ENCODE results near the gene SYNJ2. TPM values are rescaled to one million over a fixed set of nuclear protein-coding genes. Genes with fewer than 3 reads are reported as not detected.

Gene SYNJ2
- total RNA-seq, 1 donor from 2014 or later: 12.3 TPM

- H3K4me3 ChIP-seq: no peak overlapping the region
- H3K36me3 ChIP-seq: peaks cover 95% of the 10 kb centered on the region
- no peaks in the 10 kb centered on the region for H3K4me1 ChIP-seq
- no peaks in the 10 kb centered on the region for H3K27me3 ChIP-seq (ENCODE audit: low read depth)
- no peak overlapping the region for H3K27ac ChIP-seq (replicated peaks)
- intact Hi-C loops (cut with micrococcal nuclease): no loop called here
- DNase-seq: no peak
- no peak for TF ChIP-seq CTCF (IDR thresholded peaks at IDR 0.05; ENCODE audit: borderline replicate concordance)
- no peaks in the 10 kb centered on the region for H3K9me3 ChIP-seq (replicated peaks)
Measured at GRCh38 chr6:158081657-158081935, 99.9 kb downstream of the SYNJ2 start.

GRCh38 chr6:158083455-158084325, 102.0 kb downstream of the SYNJ2 start:
- no peak for TF ChIP-seq CTCF (IDR thresholded peaks at IDR 0.05; ENCODE audit: borderline replicate concordance)
- Histone ChIP-seq H3K27ac (replicated peaks) (no peak overlapping the region), H3K4me1 (peaks cover 12% of the 10 kb centered on the region), H3K27me3 (ENCODE audit: low read depth) (no peaks in the 10 kb centered on the region), H3K9me3 (replicated peaks) (no peaks in the 10 kb centered on the region), H3K4me3 (no peak overlapping the region), H3K36me3 (peaks cover 85% of the 10 kb centered on the region)
- intact Hi-C loops (cut with micrococcal nuclease): no loop called here
- DNase-seq: no peak

DNA sequence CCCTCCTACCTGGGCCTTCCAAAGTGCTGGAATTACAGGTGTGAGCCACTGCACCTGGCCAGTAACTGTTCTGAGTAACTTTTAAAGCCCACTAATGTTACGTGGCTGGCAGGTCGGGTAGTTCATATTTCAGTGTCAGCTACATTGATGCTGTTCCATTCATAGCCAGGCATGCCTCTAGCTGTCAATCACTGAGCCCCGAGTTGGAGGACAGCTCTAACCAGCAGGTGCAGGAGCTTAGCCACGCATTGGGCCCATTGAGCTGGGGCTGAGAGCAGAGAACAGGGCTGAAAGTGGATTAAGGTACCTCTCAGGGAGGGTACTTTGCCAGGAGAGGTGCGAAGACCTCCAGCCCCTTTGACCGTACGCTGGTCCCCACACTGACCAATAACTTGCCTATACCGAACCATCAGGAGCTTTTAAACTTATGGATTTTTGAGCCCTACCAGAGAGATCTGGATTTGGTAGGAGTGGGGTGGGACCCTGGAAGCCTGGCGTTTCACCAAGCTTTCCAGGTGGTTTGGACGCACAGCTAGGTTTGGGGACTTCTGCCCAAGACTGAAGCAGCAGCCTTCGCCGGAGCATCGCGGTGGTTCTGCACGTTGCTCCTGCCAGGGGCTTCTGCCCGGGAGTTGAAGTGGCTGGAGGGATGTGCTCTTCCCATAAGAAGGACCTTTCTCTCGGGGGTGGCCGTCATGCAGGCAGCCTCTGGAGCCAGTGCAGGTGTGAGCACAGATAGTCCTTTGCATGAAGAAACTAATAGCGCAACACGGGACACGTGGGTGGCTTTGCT, 103.8 kb downstream of the SYNJ2 start:
- Histone ChIP-seq H3K27me3 (ENCODE audit: low read depth) (no peaks in the 10 kb centered on the region), H3K9me3 (replicated peaks) (no peaks in the 10 kb centered on the region), H3K4me3 (no peak overlapping the region), H3K27ac (replicated peaks) (no peak overlapping the region), H3K36me3 (peaks cover 81% of the 10 kb centered on the region), H3K4me1 (peaks cover 12% of the 10 kb centered on the region)
- no peak for TF ChIP-seq CTCF (IDR thresholded peaks at IDR 0.05; ENCODE audit: borderline replicate concordance)
- intact Hi-C loops (cut with micrococcal nuclease): no loop called here
- no peak for DNase-seq

DNA sequence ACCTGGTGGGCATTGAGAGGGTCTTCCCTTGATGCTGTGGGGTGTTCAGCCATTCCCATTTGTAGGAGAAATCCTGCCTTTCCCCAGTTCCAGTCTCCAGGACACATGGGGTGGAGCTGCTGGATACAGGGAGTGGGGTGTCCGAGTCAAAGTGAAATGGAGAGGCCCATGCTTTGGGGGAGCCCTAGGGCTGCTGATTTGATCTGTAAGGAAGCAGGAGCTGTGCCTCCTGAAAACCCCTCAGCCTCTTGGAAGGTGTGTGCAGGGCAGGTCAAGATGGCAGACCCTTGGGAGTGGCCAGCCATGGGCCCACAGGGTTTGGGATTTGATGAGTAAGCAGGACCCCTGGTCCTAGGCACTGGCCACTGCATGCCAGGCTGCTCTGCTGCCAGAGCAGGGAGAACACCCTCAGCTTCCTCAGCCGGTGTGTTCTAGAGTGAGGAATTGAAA, 104.4 kb downstream of the SYNJ2 start:
- H3K36me3 ChIP-seq: peaks cover 77% of the 10 kb centered on the region
- DNase-seq: no peak
- H3K9me3 ChIP-seq (replicated peaks): no peaks in the 10 kb centered on the region
- no peaks in the 10 kb centered on the region for H3K27me3 ChIP-seq (ENCODE audit: low read depth)
- intact Hi-C loops (cut with micrococcal nuclease): no loop called here
- no peak for TF ChIP-seq CTCF (IDR thresholded peaks at IDR 0.05; ENCODE audit: borderline replicate concordance)
- peaks cover 12% of the 10 kb centered on the region for H3K4me1 ChIP-seq
- H3K4me3 ChIP-seq: no peak overlapping the region
- no peak overlapping the region for H3K27ac ChIP-seq (replicated peaks)

DNA sequence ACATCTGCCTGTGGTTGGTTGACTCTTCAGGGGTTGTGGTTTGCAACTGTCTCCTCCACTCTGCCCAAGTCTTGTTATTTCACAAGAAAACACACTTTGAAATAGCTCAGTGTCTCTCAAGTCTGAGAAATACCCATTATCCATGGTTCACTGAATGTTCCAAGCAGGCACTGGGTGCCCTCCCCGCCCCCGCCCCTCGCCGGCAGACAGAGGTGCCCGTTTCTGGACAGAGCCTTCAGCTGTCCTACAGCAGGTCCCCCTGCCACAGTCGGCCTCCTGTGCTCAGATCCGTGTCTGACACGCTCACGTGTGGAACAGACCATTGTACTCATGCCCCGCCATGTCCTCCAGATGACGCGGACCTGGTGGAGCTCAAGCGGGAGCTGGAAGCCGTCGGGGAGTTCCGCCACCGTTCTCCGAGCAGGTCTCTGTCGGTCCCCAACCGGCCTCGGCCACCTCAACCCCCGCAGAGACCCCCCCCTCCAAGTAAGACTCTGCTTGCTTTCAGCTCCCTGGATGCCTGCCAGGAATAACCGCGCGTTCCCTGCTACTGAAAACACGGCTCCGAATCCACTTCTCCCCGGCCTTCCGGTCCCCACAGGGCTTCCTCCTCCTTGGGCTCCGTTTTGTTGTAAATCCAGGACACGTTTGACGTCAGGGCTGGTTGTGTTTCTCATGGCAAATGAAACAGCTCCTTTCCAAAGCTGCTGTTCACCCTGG, 105.0 kb downstream of the SYNJ2 start:
- H3K4me3 ChIP-seq: peak overlapping the region; percentile 17
- peaks cover 77% of the 10 kb centered on the region for H3K36me3 ChIP-seq
- no peak for TF ChIP-seq CTCF (IDR thresholded peaks at IDR 0.05; ENCODE audit: borderline replicate concordance)
- no peaks in the 10 kb centered on the region for H3K27me3 ChIP-seq (ENCODE audit: low read depth)
- no peaks in the 10 kb centered on the region for H3K9me3 ChIP-seq (replicated peaks)
- peaks cover 12% of the 10 kb centered on the region for H3K4me1 ChIP-seq
- intact Hi-C loops (cut with micrococcal nuclease): no loop called here
- no peak overlapping the region for H3K27ac ChIP-seq (replicated peaks)
- peak; percentile 37 for DNase-seq

Data from left ventricle myocardium inferior (tissue), 1 donor.